Cardiac muscle cell (in vitro differentiated cells and primary cell): ENCODE measurements around the gene ZFPM1. TPM values are rescaled to one million over a fixed set of nuclear protein-coding genes. Genes with fewer than 3 reads are reported as not detected.

Source experiments
- DNase-seq, 2 donors: peaks; one replicate each; pipeline versions ENCODE4 v3.0.0 to v3.0.0-alpha.2; 2010 to 2017; ENCODE audit warnings: low read depth in 1 of 2, low spot score in 1 of 2
- H3K27ac ChIP-seq: fragments of 200-600 bp; sonication (generic); 2 replicates; pipeline ENCODE4 v1.5.1; 2016
- H3K27me3 ChIP-seq: fragments of 200-600 bp; sonication (generic); 2 replicates; pipeline ENCODE4 v1.6.0; 2016; ENCODE audit warnings: control low read depth
- H3K36me3 ChIP-seq: fragments of 200-600 bp; sonication (generic); 2 replicates; pipeline ENCODE4 v1.5.1; 2016; ENCODE audit warnings: control low read depth
- H3K4me1 ChIP-seq: fragments of 200-600 bp; sonication (generic); 2 replicates; pipeline ENCODE4 v1.8.1; 2017; ENCODE audit warnings: low read depth, mild to moderate bottlenecking, mixed run types
- H3K4me3 ChIP-seq: fragments of 200-600 bp; sonication (generic); 2 replicates; pipeline ENCODE4 v1.5.1; 2016; ENCODE audit warnings: mild to moderate bottlenecking
- H3K9me3 ChIP-seq: fragments of 200-600 bp; sonication (generic); 2 replicates; pipeline ENCODE4 v1.5.1; 2017; ENCODE audit warnings: low read depth, mild to moderate bottlenecking, control low read depth
- CTCF ChIP-seq: IDR thresholded peaks from 2 replicates; pipeline ENCODE4 v1.5.1; 2012; ENCODE audit warnings: low read depth, mild to moderate bottlenecking, low read length
- polyA plus RNA-seq: library from polyadenylated mRNA; unstranded; fragments of >200 nt; fragmentation: Nextera tagmentation; extraction: Ambion mirVana; gene quantifications from 2 replicates; pipeline ENCODE4 v1.2.1, GENCODE V29; 2016
- total RNA-seq: library from RNA; depleted of rRNA; stranded (reverse); fragments of >200 nt; gene quantifications from 2 replicates; pipeline ENCODE4 v1.2.3, GENCODE V29; 2016

The ZFPM1 gene
- total and polyA plus RNA-seq, 2 experiments from 2014 or later, result 7.6 to 9.4 TPM

GRCh38 chr16:88461331-88462269 lies 8.5 kb downstream of the ZFPM1 start:
- Histone ChIP-seq H3K27me3 (no peaks in the 10 kb centered on the region), H3K4me3 (no peak overlapping the region), H3K27ac (peak overlapping the region; percentile 80), H3K9me3 (no peaks in the 10 kb centered on the region), H3K36me3 (no peaks in the 10 kb centered on the region), H3K4me1 (peaks cover 35% of the 10 kb centered on the region)
- TF ChIP-seq CTCF, result no peak
- DNase-seq, result peak; percentile 73 to 85

- no peaks in the 10 kb centered on the region for H3K27me3 ChIP-seq
- no peaks in the 10 kb centered on the region for H3K36me3 ChIP-seq
- no peaks in the 10 kb centered on the region for H3K9me3 ChIP-seq
- no peak for DNase-seq
- no peak overlapping the region for H3K27ac ChIP-seq
- H3K4me1 ChIP-seq, result peaks cover 35% of the 10 kb centered on the region
- no peak overlapping the region for H3K4me3 ChIP-seq
- no peak for TF ChIP-seq CTCF
These were observed 9.3 kb downstream of the ZFPM1 start for GRCh38 chr16:88462396-88462795.

DNA sequence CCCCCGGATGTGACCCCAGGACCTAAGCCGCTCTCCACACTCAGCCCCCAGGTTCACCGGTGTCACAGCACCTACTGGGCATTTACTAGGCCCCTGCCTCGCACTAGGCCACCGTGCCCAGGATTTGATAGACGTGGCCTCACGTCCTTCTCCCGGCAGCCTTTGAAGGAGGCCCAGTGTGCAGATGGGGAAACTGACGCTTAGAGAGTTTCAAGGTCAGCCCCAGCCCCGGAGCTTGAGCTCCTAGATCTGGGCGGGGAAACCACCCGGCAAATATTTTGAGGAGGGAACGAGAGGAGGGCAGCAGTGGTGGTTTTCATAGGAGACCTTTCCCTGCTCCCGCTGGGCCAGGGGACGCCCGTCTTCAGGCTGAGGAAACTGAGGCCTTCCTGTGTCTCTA lies 10.3 kb downstream of the ZFPM1 start:
- DNase-seq, result no peak
- peaks cover 38% of the 10 kb centered on the region for H3K4me1 ChIP-seq
- peak overlapping the region; percentile 64 for H3K27ac ChIP-seq
- H3K9me3 ChIP-seq, result no peaks in the 10 kb centered on the region
- H3K36me3 ChIP-seq, result no peaks in the 10 kb centered on the region
- H3K27me3 ChIP-seq, result no peaks in the 10 kb centered on the region
- H3K4me3 ChIP-seq, result no peak overlapping the region
- no peak for TF ChIP-seq CTCF

DNA sequence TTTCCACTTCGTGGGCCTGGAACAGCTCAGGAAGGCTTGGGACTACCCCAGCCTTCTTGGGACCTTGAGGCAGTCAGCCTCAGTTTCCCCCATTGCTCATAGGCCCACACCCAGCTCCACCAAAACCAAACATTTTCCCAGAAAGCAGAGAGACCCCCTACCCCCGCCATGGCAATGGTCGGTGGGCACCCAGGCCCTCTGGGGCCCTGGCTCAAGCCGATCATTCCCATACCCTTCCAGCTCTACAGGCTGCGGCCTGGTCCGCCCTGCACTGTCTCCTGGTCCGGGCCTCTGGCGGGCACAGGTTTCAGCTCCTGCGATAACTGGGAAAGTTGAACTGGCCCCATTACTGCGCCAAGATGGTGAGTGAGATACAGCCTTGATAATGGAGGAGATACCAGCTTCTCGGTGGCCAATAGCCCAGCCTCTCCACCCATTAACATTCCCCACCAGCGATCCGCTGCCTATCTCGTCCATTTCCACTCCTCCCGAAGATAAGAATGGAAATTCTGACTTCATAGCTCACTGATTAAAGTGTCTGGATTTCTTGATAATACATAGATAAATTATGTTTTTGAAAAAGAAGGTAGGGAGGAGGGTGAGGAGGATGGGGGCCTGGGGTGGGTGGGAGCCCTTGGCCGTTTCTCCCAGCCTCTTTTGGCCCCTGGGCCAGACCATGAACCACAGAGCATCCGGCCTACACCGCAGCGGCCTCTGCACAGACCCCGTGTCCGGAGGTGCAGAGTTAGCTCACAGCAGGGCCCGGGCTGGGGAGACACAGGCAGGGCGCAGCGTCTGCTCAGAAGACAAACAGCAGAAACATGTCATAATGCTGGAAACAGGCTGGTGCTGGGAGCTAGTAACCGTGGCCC lies 11.6 kb downstream of the ZFPM1 start:
- H3K27me3 ChIP-seq, result no peaks in the 10 kb centered on the region
- peaks cover 35% of the 10 kb centered on the region for H3K4me1 ChIP-seq
- H3K4me3 ChIP-seq, result no peak overlapping the region
- H3K9me3 ChIP-seq, result no peaks in the 10 kb centered on the region
- peak overlapping the region; percentile 64 for H3K27ac ChIP-seq
- DNase-seq, result peak in 1 of 2 donors; percentile 94
- no peaks in the 10 kb centered on the region for H3K36me3 ChIP-seq
- no peak for TF ChIP-seq CTCF

DNA sequence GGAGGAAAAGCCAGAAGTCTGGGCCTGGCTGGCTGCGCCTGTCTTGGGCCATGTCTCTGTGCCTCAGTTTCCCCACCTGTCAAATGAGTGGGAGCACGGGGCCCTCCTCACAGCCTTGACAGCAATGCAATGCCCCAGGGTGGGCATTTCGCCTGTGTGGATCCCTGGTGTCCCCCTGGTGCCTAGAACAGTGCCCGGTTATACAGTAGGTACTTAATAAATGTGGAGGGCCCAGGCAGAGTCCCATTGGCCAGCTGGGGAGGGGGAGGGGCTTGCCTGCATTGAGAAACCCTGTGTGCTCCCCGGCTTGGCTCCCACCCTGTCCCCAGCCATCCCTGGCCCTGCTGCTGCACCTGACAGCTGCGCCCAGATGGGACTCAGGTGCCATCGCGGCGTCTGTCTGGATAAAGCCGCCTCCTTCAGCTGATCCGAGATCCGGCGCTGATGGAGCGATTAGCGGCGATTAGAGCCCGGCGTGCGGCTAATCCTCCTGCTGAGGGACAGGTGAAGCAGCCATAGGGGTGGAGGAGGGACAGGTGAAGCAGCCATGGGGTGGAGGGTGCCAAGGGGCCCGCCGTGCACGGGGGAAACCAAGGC lies 12.4 kb downstream of the ZFPM1 start:
- H3K27me3 ChIP-seq, result no peaks in the 10 kb centered on the region
- no peak for DNase-seq
- no peak for TF ChIP-seq CTCF
- H3K4me1 ChIP-seq, result peaks cover 32% of the 10 kb centered on the region
- H3K4me3 ChIP-seq, result no peak overlapping the region
- peak overlapping the region; percentile 64 for H3K27ac ChIP-seq
- H3K9me3 ChIP-seq, result no peaks in the 10 kb centered on the region
- no peaks in the 10 kb centered on the region for H3K36me3 ChIP-seq
